Left forelimb (tissue), 1 donor: ENCODE measurements around the gene DYSF.

ENCODE experiments used
- DNase-seq: peaks from one replicate; pipeline ENCODE4 v3.0.0-alpha.2; 2018; ENCODE audit warnings: low spot score

The DYSF gene

GRCh38 chr2:71502941-71503738 is 49.8 kb downstream of the DYSF start:
- peak; percentile 41 for DNase-seq

DNA sequence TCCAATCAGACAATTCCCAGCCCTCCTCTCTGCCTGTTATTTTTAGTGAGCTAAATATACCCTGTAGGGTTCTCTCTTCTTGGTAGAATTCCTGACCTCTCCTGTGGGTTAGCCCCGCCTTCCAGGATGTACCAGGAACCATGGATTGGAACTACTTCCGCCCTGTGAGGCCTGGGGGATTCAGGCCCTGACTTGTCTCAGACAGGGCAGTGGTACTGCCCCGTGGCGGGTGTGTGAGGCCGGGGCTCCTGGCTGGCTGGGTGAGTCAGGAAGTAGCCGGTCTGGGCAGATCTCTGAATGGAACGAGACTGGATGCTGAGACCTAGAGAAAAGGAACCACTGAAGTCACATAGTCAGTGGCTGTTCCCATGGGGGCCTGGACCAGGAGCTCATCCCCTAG is 50.5 kb downstream of the DYSF start:
- peak; percentile 57 for DNase-seq

GRCh38 chr2:71504611-71505010 is 51.2 kb downstream of the DYSF start:
- no peak for DNase-seq

DNA sequence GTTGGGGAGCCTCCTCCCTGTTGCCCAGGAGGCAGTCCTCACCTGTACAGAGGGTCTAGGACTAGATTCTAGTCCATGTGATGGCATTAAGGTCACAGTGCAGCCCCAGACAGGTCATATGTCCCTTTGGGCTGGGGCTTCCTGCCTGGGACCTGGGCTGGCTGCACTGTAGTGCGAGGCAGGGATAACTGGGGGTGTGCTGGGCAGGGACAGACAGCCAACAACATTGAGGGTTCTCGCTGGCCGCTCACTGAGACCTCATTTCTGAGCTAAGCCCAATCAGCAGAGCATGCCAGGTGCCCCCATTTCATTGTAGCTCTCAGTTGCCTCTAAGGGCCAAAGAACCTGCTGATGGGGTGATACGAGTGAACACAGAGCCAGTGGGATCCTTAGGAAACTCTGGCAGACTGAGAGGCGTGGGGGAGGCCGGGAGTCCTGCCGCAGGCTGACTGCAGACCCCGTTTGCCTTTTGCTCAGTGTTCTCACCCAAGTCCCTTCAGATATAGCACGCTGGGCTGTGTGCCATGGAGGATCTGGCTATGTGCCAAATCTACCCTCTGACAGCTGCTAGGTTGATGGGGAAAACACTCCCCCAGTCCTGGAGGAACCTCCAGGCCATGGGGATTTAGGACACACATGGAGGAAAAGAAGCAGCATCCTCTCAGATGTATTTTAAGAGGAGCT is 51.9 kb downstream of the DYSF start:
- DNase-seq: no peak

GRCh38 chr2:71505770-71506140 is 52.4 kb downstream of the DYSF start:
- no peak for DNase-seq

DNA sequence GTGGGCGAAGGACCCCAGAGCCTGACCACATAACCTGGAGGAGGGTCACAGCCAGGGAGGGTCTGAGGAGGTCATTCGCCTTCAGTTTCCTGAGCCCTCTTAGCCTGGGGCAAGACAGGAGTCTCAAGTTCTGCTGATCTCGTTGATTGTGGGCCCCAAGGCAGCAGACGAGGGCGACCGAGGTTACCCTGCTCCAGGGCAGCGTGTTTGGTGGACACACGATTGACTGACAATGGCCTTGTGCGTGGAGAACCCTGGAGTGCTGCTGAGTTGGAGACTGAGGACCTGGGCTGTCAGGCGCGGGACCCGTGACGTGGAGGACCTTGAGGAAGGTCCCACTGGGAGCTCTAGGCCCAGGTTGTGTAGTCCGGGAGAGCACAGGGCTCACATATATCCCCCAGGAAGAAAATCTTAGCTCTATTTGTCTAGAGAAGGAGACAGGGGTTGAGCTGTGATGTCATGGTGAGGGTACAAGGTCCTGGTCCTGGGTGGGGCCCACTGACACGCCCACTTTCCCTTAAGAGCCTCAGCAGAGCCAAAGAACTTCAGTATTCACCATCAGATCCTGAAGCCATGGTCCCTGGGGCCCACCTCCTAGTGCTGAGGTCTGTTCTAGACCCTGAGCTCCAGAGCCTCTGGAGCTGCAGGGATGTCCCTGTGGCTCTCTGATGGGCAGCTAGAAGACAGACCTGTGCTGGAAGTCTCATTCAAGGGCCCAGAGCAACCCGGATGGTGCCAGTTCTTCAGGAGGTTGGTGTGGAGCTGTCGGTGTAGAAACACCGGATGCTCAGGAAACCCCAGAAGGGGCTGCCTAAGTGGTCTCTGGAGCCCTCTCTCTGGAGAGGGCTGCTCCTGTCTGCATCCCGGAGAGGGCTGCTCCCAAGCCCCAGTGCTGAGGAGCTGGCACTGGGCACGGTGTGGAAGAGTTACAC is 53.1 kb downstream of the DYSF start:
- DNase-seq: no peak

DNA sequence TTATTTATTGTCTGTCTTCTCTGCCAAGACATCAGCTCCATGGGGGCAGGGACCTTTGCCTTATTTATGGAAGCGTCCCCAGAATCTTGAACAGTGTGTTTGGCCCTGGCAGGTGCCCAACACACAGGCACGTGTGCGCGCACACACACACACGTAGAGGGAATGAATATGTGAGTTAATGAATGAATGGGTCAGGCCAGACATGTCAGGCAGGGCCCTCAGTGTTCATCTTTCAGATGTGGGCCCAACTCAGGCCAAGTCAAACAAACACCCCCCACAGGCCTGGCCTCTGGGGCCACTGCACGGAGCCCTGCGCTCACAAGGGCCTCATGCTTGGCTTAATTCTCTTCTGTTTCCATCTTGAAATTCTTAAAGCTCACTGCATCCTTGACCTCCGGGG is 54.1 kb downstream of the DYSF start:
- DNase-seq: no peak

DNA sequence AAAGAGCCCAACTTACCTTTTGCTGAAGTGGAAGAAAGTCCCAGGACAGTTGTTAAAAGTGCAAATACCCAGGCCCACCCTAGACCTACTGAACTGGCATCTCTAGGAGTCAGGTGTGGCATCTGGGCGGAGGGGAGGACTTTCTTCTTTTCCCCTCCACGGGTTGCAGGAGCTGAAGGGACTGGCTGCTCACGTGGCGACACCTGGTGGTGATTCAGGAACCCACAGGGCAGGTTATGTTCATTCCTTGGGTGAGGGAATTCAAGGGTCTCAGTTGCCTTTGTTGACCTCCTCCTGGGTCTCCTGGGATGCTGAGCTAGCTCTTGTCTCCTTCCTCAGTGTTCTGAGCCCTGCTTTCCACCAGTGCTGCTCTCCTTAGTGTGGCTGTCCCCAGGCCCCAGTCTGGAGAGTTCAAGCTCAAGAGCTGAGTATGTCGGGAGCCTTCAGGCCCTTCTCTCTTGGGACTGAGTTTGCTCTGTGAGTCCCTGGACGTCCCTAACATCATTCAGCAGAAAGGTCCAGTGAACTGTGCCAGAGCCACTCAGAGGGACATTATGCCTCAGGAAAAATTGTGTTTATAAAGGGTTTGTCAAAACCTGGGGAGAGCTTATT is 56.9 kb downstream of the DYSF start:
- DNase-seq: peak; percentile 77

GRCh38 chr2:71510938-71511337 is 57.6 kb downstream of the DYSF start:
- DNase-seq: no peak

- DNase-seq: no peak
These were observed 58.4 kb downstream of the DYSF start for GRCh38 chr2:71511776-71512175.

DNA sequence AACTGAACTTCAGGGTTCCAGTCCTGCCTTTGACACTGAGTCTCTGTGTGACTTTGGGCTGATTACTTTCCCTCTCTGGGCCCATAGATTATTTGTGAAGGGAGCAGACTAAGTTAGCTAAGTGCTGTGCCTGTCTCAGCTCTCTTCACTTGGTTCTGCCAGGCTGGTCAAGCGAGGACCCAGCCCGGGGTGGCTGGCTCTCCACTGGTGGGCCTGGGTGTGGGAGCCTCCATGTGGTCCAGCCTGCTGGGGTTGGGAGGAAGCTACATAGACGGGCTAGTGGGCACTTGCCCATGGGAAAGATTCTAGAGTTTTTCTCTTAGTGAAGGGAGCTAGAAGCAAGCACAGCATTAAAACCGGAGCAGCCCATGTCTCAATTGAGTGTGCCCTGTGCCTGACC is 59.0 kb downstream of the DYSF start:
- DNase-seq: no peak

- no peak for DNase-seq
These were observed 59.7 kb downstream of the DYSF start for GRCh38 chr2:71513096-71513495.

DNA sequence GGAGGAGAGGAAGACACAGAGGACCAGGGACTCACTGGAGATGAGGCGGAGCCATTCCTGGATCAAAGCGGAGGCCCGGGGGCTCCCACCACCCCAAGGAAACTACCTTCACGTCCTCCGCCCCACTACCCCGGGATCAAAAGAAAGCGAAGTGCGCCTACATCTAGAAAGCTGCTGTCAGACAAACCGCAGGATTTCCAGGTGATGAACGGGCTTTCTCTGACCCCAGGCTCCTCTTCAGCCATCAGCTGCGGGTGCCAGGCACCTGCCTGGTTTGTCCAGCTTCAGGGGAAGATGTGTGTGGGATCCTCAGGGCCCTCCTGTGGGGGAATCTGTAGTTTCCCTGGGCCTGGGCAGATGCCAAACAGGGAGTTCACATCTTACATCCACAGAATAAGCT is 60.4 kb downstream of the DYSF start:
- DNase-seq: no peak

DNA sequence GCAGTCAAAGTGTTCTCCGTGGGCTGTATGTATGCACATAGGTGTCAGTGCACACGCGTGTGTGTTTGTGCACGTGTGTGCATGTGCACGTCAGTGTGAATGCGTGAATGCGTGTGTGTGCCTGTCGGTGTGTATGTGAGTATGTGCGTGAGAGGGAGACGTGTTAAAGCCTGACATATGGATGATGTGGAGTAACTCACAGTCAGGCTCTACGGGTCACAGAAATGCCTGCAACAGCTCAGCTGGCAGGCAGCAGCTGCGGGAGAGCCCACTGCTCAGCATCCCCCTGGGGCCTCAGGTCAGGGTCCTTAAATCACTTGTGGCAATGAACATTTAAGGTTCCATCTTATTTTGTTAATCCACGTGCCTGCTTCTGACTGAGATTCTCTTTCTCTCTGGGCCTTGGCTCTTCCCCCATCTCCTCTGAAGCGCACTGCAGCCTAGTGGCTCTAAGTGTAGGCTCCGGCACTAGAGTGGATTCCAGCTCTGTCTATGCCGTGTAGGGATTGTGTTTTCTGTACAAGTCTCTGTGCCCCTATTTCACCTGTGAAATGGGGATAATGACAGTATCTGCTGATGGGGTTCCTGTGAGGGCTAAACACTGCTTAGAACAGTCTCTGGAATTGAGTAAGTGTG is 63.0 kb downstream of the DYSF start:
- peak; percentile 40 for DNase-seq

- no peak for DNase-seq
These were observed 64.5 kb downstream of the DYSF start for GRCh38 chr2:71517851-71518250.

GRCh38 chr2:71521436-71521950 is 68.1 kb downstream of the DYSF start:
- no peak for DNase-seq

- DNase-seq: peak; percentile 26
These were observed 71.1 kb downstream of the DYSF start for GRCh38 chr2:71524476-71524875.

- DNase-seq: peak; percentile 53
These were observed 72.8 kb downstream of the DYSF start for GRCh38 chr2:71526141-71526540.

DNA sequence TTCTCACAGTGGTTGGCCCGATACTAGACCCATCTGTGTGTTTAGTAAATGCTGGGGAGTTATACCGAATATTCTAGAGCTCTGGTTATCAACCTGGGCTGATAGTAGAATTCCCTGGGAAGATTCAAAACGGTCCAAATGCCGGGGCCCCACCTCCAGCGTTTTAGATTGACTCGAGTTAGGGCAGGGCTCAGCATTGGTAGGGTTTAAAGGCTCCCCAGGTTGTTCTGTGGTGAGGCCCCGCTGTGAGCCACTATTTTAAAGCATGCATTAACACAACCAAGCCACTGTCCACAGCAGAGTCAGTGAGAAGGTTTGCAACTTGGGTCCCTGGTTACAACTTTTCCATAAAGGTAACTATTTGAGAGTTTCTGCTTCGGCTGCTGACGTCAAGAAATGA is 73.6 kb downstream of the DYSF start:
- peak; percentile 30 for DNase-seq

GRCh38 chr2:71528131-71528591 is 74.8 kb downstream of the DYSF start:
- peak; percentile 53 for DNase-seq

DNA sequence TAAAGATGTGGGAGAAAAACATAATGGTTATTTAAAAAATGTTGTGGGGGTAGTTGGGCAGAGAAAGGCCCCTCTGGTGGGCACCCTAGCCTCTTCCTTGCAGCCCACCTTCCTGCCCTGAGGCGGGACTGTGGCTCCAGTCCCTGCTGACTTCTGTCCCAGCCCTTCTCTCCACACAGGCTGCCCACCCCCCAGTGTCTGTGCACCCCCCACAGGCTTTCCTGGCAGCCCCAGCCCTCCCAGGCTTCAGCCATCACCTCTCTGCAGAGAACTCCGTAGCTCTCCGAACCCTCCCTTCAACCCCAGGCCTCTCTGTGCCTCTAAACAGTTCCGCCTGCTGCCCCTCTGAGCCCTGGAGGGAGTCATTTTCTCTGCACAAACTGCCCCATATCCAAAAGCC is 75.4 kb downstream of the DYSF start:
- peak; percentile 9 for DNase-seq
